Osteocyte (in vitro differentiated cells): ENCODE results near the gene ATG16L2. TPM values are rescaled to one million over a fixed set of nuclear protein-coding genes. Genes with fewer than 3 reads are reported as not detected.

Source experiments
- DNase-seq: peaks from one replicate; pipeline ENCODE4 v3.0.0; 2021; ENCODE audit warnings: mixed read lengths; ENCODE audit not compliant: unreplicated experiment; ENCODE audit errors: extremely low spot score
- H3K27ac Mint-ChIP-seq: one replicate; pipeline ENCODE4 v1.8.0; 2021; ENCODE audit warnings: mild to moderate bottlenecking, mixed read lengths; ENCODE audit not compliant: unreplicated experiment
- H3K27me3 Mint-ChIP-seq: one replicate; pipeline ENCODE4 v1.8.0; 2021; ENCODE audit warnings: mixed read lengths; ENCODE audit not compliant: unreplicated experiment
- H3K36me3 Mint-ChIP-seq: one replicate; pipeline ENCODE4 v1.8.0; 2021; ENCODE audit warnings: mixed read lengths; ENCODE audit not compliant: unreplicated experiment
- H3K4me1 Mint-ChIP-seq: one replicate; pipeline ENCODE4 v1.8.0; 2021; ENCODE audit warnings: mixed read lengths; ENCODE audit not compliant: unreplicated experiment
- H3K4me3 Mint-ChIP-seq: one replicate; pipeline ENCODE4 v1.8.0; 2021; ENCODE audit warnings: mild to moderate bottlenecking, moderate library complexity, mixed read lengths; ENCODE audit not compliant: unreplicated experiment
- H3K9me3 Mint-ChIP-seq: one replicate; pipeline ENCODE4 v1.8.0; 2021; ENCODE audit warnings: mixed read lengths; ENCODE audit not compliant: unreplicated experiment
- total RNA-seq: library from RNA; stranded (reverse); gene quantifications from 2 replicates; pipeline ENCODE4 v1.2.1, GENCODE V29; 2021
- TF ChIP-seq, protein P1 (sequence below): fragments of 200-600 bp; sonication (generic); IDR thresholded peaks from 2 replicates; pipeline ENCODE4 v1.5.0; 2021; ENCODE audit warnings: antibody characterized with exemption, mild to moderate bottlenecking, moderate library complexity

ATG16L2 gene
- total RNA-seq, 1 donor from 2014 or later, result 17.1 TPM

GRCh38 chr11:72773291-72773690, 40.9 kb upstream of the ATG16L2 start:
- H3K4me1 Mint-ChIP-seq, result peaks cover 41% of the 10 kb centered on the region

DNA sequence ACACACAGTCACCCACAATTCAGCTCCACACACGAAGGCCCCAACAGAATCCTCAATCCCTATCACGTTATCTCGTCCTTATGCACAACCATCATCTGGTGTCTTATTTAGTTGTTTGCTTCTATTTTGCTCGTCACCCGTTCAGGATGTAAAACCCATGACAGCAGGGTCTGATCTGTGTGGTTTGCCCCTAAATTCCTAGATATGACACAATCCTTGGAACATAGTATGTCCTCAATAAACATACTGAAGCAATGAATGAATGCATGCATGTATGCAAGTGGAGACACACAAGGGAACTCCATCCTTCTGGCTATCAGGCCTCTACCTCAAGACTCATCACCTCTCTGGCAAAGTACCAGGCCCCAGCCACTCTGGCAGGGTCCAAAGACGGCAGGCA, 40.5 kb upstream of the ATG16L2 start:
- H3K4me1 Mint-ChIP-seq, result peaks cover 39% of the 10 kb centered on the region
- H3K27ac Mint-ChIP-seq, result peak overlapping the region; percentile 78
- no peak for DNase-seq
- no peaks in the 10 kb centered on the region for H3K9me3 Mint-ChIP-seq
- H3K27me3 Mint-ChIP-seq, result no peaks in the 10 kb centered on the region
- TF ChIP-seq, protein P1, sequence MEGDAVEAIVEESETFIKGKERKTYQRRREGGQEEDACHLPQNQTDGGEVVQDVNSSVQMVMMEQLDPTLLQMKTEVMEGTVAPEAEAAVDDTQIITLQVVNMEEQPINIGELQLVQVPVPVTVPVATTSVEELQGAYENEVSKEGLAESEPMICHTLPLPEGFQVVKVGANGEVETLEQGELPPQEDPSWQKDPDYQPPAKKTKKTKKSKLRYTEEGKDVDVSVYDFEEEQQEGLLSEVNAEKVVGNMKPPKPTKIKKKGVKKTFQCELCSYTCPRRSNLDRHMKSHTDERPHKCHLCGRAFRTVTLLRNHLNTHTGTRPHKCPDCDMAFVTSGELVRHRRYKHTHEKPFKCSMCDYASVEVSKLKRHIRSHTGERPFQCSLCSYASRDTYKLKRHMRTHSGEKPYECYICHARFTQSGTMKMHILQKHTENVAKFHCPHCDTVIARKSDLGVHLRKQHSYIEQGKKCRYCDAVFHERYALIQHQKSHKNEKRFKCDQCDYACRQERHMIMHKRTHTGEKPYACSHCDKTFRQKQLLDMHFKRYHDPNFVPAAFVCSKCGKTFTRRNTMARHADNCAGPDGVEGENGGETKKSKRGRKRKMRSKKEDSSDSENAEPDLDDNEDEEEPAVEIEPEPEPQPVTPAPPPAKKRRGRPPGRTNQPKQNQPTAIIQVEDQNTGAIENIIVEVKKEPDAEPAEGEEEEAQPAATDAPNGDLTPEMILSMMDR, result no peak
- H3K36me3 Mint-ChIP-seq, result no peaks in the 10 kb centered on the region
- H3K4me3 Mint-ChIP-seq, result no peak overlapping the region

More at GRCh38 chr11:72773291-72773690, 40.9 kb upstream of the ATG16L2 start:
- peak overlapping the region; percentile 78 for H3K27ac Mint-ChIP-seq
- H3K9me3 Mint-ChIP-seq, result no peaks in the 10 kb centered on the region
- H3K27me3 Mint-ChIP-seq, result no peaks in the 10 kb centered on the region
- TF ChIP-seq, protein P1, result no peak
- no peak overlapping the region for H3K4me3 Mint-ChIP-seq
- no peak for DNase-seq
- no peaks in the 10 kb centered on the region for H3K36me3 Mint-ChIP-seq

GRCh38 chr11:72774499-72774898, 39.7 kb upstream of the ATG16L2 start:
- H3K4me1 Mint-ChIP-seq, result peaks cover 39% of the 10 kb centered on the region
- no peak for DNase-seq
- H3K27me3 Mint-ChIP-seq, result no peaks in the 10 kb centered on the region
- TF ChIP-seq, protein P1, result no peak
- no peaks in the 10 kb centered on the region for H3K9me3 Mint-ChIP-seq
- no peak overlapping the region for H3K27ac Mint-ChIP-seq
- no peak overlapping the region for H3K4me3 Mint-ChIP-seq
- H3K36me3 Mint-ChIP-seq, result no peaks in the 10 kb centered on the region

- no peaks in the 10 kb centered on the region for H3K9me3 Mint-ChIP-seq
- no peak overlapping the region for H3K27ac Mint-ChIP-seq
- TF ChIP-seq, protein P1, result no peak
- DNase-seq, result no peak
- H3K4me1 Mint-ChIP-seq, result peaks cover 43% of the 10 kb centered on the region
- H3K27me3 Mint-ChIP-seq, result no peaks in the 10 kb centered on the region
- H3K36me3 Mint-ChIP-seq, result no peaks in the 10 kb centered on the region
- no peak overlapping the region for H3K4me3 Mint-ChIP-seq
These were observed 38.7 kb upstream of the ATG16L2 start for GRCh38 chr11:72775288-72776110.

DNA sequence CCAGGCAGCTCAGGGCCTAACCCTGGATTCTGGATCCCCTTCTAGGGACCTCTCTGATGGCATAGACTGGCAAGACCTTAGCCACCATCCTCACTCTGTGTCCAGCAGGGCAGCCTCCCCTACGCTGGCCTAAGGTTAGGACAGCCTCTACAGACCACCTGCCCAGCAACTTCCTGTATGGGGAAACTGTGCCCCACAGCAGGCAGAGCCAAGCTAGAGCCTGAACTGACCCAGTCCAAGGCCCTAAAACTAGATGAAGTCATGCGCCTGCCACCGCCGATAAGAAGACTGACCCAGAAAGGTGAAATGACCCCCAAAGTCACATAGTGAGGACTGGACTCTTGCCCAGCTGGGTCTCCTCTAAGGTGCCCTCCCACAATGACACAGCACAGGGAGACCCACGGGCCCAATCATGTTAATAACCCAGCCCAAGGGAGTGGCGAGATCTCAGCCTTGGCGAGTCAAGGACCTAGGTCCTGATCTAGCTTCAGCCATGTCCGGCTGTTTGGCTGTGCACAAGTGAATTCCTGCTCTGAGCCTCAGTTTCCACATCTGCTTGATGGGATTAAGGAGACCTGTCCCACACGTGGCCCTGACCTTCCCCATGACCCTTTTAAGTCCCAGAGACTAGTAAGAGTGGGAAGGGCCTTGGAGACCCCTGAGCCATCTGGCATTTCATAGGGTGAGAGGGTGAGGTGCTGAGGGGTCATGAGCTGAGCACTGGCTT, 37.9 kb upstream of the ATG16L2 start:
- DNase-seq, result no peak
- no peaks in the 10 kb centered on the region for H3K9me3 Mint-ChIP-seq
- H3K36me3 Mint-ChIP-seq, result no peaks in the 10 kb centered on the region
- peaks cover 43% of the 10 kb centered on the region for H3K4me1 Mint-ChIP-seq
- H3K27ac Mint-ChIP-seq, result no peak overlapping the region
- TF ChIP-seq, protein P1, result no peak
- H3K4me3 Mint-ChIP-seq, result no peak overlapping the region
- no peaks in the 10 kb centered on the region for H3K27me3 Mint-ChIP-seq
